GM12864 (cell line): ENCODE measurements around the gene PRUNE1.

Source experiments
- DNase-seq: peaks from one replicate; pipeline ENCODE4 v3.0.0-alpha.2; 2011; ENCODE audit warnings: low read depth
- H3K4me3 ChIP-seq: 2 replicates; pipeline ENCODE4 v1.5.1; 2011; ENCODE audit warnings: mild to moderate bottlenecking, low read depth, low read length, control low read depth
- CTCF ChIP-seq: IDR thresholded peaks from 2 replicates; pipeline ENCODE4 v1.5.1; 2011; ENCODE audit warnings: low read depth, mild to moderate bottlenecking, moderate library complexity, low read length, control low read depth, inconsistent platforms; ENCODE audit errors: missing control alignments

PRUNE1 gene

GRCh38 chr1:151012684-151013471 is 4.6 kb downstream of the PRUNE1 start:
- no peak for DNase-seq
- TF ChIP-seq CTCF: no peak
- H3K4me3 ChIP-seq: no peak overlapping the region

- TF ChIP-seq CTCF: no peak
- no peak overlapping the region for H3K4me3 ChIP-seq
- DNase-seq: no peak
These were observed 5.3 kb downstream of the PRUNE1 start for GRCh38 chr1:151013518-151013917.

GRCh38 chr1:151024540-151025146 is 16.4 kb downstream of the PRUNE1 start:
- DNase-seq: peak; percentile 39
- no peak overlapping the region for H3K4me3 ChIP-seq
- peak; percentile 81 for TF ChIP-seq CTCF

- TF ChIP-seq CTCF: no peak
- H3K4me3 ChIP-seq: no peak overlapping the region
- no peak for DNase-seq
These were observed 18.2 kb downstream of the PRUNE1 start for GRCh38 chr1:151026460-151026859.

- no peak for TF ChIP-seq CTCF
- no peak overlapping the region for H3K4me3 ChIP-seq
- no peak for DNase-seq
These were observed 23.9 kb downstream of the PRUNE1 start for GRCh38 chr1:151032164-151032563.

- no peak for TF ChIP-seq CTCF
- H3K4me3 ChIP-seq: no peak overlapping the region
- no peak for DNase-seq
These were observed 26.9 kb downstream of the PRUNE1 start for GRCh38 chr1:151035167-151035566.

GRCh38 chr1:151036356-151036755 is 28.1 kb downstream of the PRUNE1 start, which contains the start of gene BNIPL:
BNIPL (plus strand) TSS chr1:151036586; CDS start chr1:151036726, 140 bp downstream.
- no peak for TF ChIP-seq CTCF
- no peak within 1 kb of the TSS for H3K4me3 ChIP-seq
- no peak for DNase-seq
